ENCODE data around the gene LACTB.

LACTB gene

DNA sequence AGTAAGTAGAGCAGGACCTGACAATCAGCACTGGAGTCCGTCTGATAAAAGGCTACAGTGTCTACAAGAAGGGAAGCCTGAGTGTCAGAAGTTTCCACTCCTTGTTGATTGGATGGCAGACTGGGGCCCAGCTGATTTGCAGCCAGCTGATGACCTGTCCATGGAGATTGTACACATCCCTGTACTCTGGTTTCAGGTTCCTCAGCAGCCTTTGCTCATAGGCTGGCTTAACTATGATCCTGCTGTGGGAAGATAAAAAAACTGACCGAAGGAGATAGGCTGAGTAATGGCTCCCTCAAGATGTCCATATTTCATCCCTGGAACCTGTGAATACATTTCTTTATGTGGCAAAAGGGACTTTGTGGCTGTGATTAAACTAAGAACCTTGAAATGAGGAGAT, 11.7 kb upstream of the LACTB start:
- TF ChIP-seq, protein P1, sequence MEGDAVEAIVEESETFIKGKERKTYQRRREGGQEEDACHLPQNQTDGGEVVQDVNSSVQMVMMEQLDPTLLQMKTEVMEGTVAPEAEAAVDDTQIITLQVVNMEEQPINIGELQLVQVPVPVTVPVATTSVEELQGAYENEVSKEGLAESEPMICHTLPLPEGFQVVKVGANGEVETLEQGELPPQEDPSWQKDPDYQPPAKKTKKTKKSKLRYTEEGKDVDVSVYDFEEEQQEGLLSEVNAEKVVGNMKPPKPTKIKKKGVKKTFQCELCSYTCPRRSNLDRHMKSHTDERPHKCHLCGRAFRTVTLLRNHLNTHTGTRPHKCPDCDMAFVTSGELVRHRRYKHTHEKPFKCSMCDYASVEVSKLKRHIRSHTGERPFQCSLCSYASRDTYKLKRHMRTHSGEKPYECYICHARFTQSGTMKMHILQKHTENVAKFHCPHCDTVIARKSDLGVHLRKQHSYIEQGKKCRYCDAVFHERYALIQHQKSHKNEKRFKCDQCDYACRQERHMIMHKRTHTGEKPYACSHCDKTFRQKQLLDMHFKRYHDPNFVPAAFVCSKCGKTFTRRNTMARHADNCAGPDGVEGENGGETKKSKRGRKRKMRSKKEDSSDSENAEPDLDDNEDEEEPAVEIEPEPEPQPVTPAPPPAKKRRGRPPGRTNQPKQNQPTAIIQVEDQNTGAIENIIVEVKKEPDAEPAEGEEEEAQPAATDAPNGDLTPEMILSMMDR (IDR thresholded peaks at IDR 0.05; ENCODE audit: low read depth, low read length), result no peak
- peak in 1 of 2 donors; percentile 45 for DNase-seq (ENCODE audit: low read depth in 2 of 2)
- H3K4me3 ChIP-seq (replicated peaks in 1 of 2; ENCODE audit: low read depth in 2 of 2, low read length in 2 of 2), result no peak overlapping the region

DNA sequence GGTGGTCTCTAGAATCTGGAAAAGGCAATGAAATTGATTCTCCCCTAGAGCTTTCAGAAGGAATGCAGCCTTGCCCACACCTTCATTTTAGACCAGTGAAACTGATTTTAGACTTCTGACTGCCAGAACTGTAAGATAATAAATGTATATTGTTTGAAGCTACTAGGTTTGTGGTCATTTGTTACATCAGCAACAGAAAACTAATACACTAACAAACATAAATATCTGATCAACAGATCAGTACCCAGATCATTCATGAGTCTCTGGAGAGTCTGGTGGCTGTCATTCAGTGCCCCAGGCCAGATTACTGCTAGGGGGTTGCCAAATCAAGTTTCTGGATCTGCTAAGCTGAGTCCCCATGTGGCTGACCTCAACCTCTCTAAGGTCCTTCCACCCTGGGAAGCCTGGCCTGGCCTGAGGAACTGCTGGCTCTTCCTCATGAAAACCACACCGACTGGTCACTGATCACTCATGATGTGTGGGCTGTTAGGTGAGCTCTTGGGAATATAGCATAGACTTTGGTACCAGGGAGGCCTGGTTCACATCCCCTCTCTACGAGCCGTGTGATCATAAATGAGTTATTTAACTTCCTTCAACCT, 11.1 kb upstream of the LACTB start:
- TF ChIP-seq, protein P1 (IDR thresholded peaks at IDR 0.05; ENCODE audit: low read depth, low read length), result no peak
- no peak overlapping the region for H3K4me3 ChIP-seq (replicated peaks in 1 of 2; ENCODE audit: low read depth in 2 of 2, low read length in 2 of 2)
- no peak for DNase-seq (ENCODE audit: low read depth in 2 of 2)

DNA sequence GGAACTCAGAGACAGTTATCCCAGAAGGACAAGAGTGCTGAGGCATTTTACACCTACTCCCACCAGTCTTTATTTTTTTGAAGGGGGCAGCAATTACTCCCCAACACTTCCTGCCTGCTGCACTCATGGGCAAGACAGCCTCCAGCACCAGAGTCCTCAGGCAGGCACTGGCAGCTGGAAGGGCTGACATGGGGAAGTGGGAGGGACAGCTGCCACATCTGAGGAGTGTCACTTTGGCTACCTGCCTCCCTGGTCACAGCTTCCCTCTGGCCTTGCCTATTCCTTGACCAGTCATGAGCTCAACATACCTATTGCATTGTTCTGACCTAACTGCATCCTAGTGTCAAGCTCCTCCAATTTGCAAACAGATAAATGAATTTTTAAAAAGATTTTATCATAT, 10.2 kb upstream of the LACTB start:
- no peak overlapping the region for H3K4me3 ChIP-seq (replicated peaks in 1 of 2; ENCODE audit: low read depth in 2 of 2, low read length in 2 of 2)
- TF ChIP-seq, protein P1 (IDR thresholded peaks at IDR 0.05; ENCODE audit: low read depth, low read length), result no peak
- no peak for DNase-seq (ENCODE audit: low read depth in 2 of 2)

DNA sequence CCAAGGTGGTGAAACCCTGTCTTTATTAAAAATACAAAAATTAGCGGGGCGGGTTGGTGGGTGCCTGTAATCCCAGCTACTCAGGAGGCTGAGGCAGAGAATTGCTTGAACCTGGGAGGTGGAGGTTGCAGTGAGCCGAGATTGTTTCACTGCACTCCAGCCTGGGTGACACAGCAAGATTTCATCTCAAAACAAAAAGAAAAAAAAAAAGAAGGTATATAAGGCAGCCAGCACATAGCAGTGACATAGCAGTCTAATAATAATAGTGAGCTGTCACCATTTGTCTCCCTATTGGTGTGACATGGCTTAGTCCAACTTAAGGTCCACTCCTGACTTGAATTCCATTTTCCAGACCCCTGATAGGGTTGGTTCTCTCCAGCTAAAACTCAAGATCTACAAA, 8.8 kb upstream of the LACTB start:
- TF ChIP-seq, protein P1 (IDR thresholded peaks at IDR 0.05; ENCODE audit: low read depth, low read length), result no peak
- no peak overlapping the region for H3K4me3 ChIP-seq (replicated peaks in 1 of 2; ENCODE audit: low read depth in 2 of 2, low read length in 2 of 2)
- peak in 1 of 2 donors; percentile 45 for DNase-seq (ENCODE audit: low read depth in 2 of 2)

DNA sequence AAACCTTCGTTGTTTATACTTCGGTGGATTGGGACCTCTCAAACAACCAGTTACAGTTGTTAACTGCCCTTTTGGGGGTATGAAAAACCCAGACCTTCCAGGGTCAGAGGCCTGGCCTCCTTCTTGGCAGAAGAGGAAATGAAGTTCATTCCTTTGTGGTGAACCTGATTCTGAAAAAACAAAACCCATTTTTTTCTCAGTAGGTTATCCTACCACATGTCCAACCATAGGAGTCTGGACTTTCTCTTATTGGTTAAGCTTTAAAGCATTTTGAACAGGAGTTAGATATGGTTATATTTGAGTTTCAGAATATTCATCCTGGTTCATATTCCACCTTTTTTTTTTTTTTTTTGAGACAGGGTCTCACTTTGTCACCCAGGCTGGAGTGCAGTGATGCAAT, 7.2 kb upstream of the LACTB start:
- TF ChIP-seq, protein P1 (IDR thresholded peaks at IDR 0.05; ENCODE audit: low read depth, low read length), result no peak
- peak in 1 of 2 donors; percentile 45 for DNase-seq (ENCODE audit: low read depth in 2 of 2)
- H3K4me3 ChIP-seq (replicated peaks in 1 of 2; ENCODE audit: low read depth in 2 of 2, low read length in 2 of 2), result no peak overlapping the region

DNA sequence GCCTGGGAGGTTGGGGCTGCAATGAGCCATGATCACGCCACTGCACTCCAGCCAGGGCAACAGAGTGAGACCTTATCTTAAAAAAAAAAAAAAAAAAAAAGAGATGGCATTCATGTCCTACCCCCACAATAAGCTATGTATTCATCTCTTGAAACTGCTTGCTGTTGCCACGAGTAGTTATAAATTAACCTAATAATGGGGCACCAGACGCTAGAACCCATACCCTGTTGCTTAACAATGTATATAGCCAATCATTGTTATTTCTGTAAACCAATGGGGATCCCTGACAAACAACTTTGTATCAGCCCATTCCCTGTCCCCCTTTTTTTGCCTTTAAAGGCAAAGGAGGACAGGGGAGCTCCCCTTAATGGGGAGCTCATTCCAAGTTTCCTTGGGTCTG, 2.8 kb upstream of the LACTB start:
- no peak overlapping the region for H3K4me3 ChIP-seq (replicated peaks in 1 of 2; ENCODE audit: low read depth in 2 of 2, low read length in 2 of 2)
- TF ChIP-seq, protein P1 (IDR thresholded peaks at IDR 0.05; ENCODE audit: low read depth, low read length), result no peak
- no peak for DNase-seq (ENCODE audit: low read depth in 2 of 2)
